WERI-Rb-1 (cell line): ENCODE measurements around the gene KCTD10.

Experiments used
- DNase-seq: peaks from one replicate; pipeline ENCODE4 v3.0.0-alpha.2; 2020
- H3K27ac ChIP-seq: fragments of 250-450 bp; sonication (Bioruptor Pico); 2 replicates; pipeline ENCODE4 v1.5.1; 2020; ENCODE audit warnings: mild to moderate bottlenecking, moderate library complexity
- H3K27me3 ChIP-seq: fragments of 250-450 bp; sonication (Bioruptor Pico); 2 replicates; pipeline ENCODE4 v1.5.1; 2021; ENCODE audit warnings: mild to moderate bottlenecking, low read depth, moderate library complexity; ENCODE audit not compliant: insufficient read depth, severe bottlenecking
- H3K36me3 ChIP-seq: fragments of 250-450 bp; sonication (Bioruptor Pico); 2 replicates; pipeline ENCODE4 v1.5.1; 2020; ENCODE audit warnings: mild to moderate bottlenecking, moderate library complexity
- H3K4me3 ChIP-seq: 2 replicates; pipeline ENCODE4 v1.5.1; 2011; ENCODE audit warnings: low read depth, mild to moderate bottlenecking, control low read depth, low read length
- H3K9me3 ChIP-seq: fragments of 250-450 bp; sonication (Bioruptor Pico); 2 replicates; pipeline ENCODE4 v1.5.1; 2021; ENCODE audit warnings: mild to moderate bottlenecking, moderate library complexity; ENCODE audit not compliant: severe bottlenecking
- CTCF ChIP-seq: IDR thresholded peaks from 2 replicates; pipeline ENCODE4 v1.5.1; 2011; ENCODE audit warnings: low read depth, mild to moderate bottlenecking, control low read depth, inconsistent platforms, low read length

The KCTD10 gene

GRCh38 chr12:109461846-109462756 lies 15.0 kb downstream of the KCTD10 start:
- Histone ChIP-seq H3K36me3 (peaks cover 39% of the 10 kb centered on the region), H3K27me3 (no peaks in the 10 kb centered on the region), H3K27ac (no peak overlapping the region), H3K4me3 (no peak overlapping the region), H3K9me3 (no peaks in the 10 kb centered on the region)
- DNase-seq = no peak
- TF ChIP-seq CTCF = no peak

- no peak overlapping the region for H3K27ac ChIP-seq
- H3K4me3 ChIP-seq = no peak overlapping the region
- TF ChIP-seq CTCF = no peak
- DNase-seq = no peak
- H3K27me3 ChIP-seq = no peaks in the 10 kb centered on the region
- H3K9me3 ChIP-seq = no peaks in the 10 kb centered on the region
- peaks cover 40% of the 10 kb centered on the region for H3K36me3 ChIP-seq
Measured at GRCh38 chr12:109461049-109461845, 15.9 kb downstream of the KCTD10 start.

- DNase-seq = no peak
- Histone ChIP-seq H3K27ac (no peak overlapping the region), H3K36me3 (peaks cover 41% of the 10 kb centered on the region), H3K27me3 (no peaks in the 10 kb centered on the region), H3K9me3 (no peaks in the 10 kb centered on the region), H3K4me3 (no peak overlapping the region)
- no peak for TF ChIP-seq CTCF
Measured at GRCh38 chr12:109460538-109460937, 16.6 kb downstream of the KCTD10 start.

GRCh38 chr12:109459247-109459646 lies 17.9 kb downstream of the KCTD10 start:
- no peak for DNase-seq
- no peak overlapping the region for H3K27ac ChIP-seq
- TF ChIP-seq CTCF = no peak
- no peaks in the 10 kb centered on the region for H3K27me3 ChIP-seq
- no peak overlapping the region for H3K4me3 ChIP-seq
- H3K9me3 ChIP-seq = no peaks in the 10 kb centered on the region
- peaks cover 43% of the 10 kb centered on the region for H3K36me3 ChIP-seq

- no peak overlapping the region for H3K4me3 ChIP-seq
- no peaks in the 10 kb centered on the region for H3K9me3 ChIP-seq
- H3K36me3 ChIP-seq = peaks cover 48% of the 10 kb centered on the region
- DNase-seq = no peak
- no peaks in the 10 kb centered on the region for H3K27me3 ChIP-seq
- H3K27ac ChIP-seq = no peak overlapping the region
- TF ChIP-seq CTCF = no peak
Measured at GRCh38 chr12:109458771-109459208, 18.3 kb downstream of the KCTD10 start.
